Mucosa of descending colon (tissue), 3 donors: Measurements from ENCODE around the gene TNIK. TPM values are rescaled to one million over a fixed set of nuclear protein-coding genes. Genes with fewer than 3 reads are reported as not detected.

Experiments used
- ATAC-seq: fragments of 200-7000 bp; cut with Tn5 transposase; one replicate; pipeline ENCODE4 v1.9.1; 2020; ENCODE audit warnings: mild to moderate bottlenecking, moderate library complexity
- DNase-seq, 3 donors: peaks; one replicate each; pipeline ENCODE4 v3.0.0-alpha.2; 2020
- H3K36me3 ChIP-seq: fragments of 200-600 bp; one replicate; pipeline ENCODE4 v1.8.0; 2021; ENCODE audit warnings: low read depth, mild to moderate bottlenecking
- H3K4me1 ChIP-seq: fragments of 200-600 bp; one replicate; pipeline ENCODE4 v1.8.0; 2021; ENCODE audit warnings: low read depth, mild to moderate bottlenecking
- H3K4me3 ChIP-seq: fragments of 200-600 bp; one replicate; pipeline ENCODE4 v1.8.0; 2021; ENCODE audit warnings: mild to moderate bottlenecking
- H3K9me3 ChIP-seq: fragments of 200-600 bp; one replicate; pipeline ENCODE4 v1.8.0; 2021; ENCODE audit warnings: mild to moderate bottlenecking
- CTCF ChIP-seq: fragments of 200-600 bp; IDR thresholded peaks from one replicate; pipeline ENCODE4 v1.8.0; 2022; ENCODE audit warnings: antibody characterized with exemption, mild to moderate bottlenecking
- intact Hi-C, 2 donors: fragments of 100-400 bp; cut with DNase I in 1 of 2; cut with micrococcal nuclease in 1 of 2; formaldehyde crosslinking; loops; one replicate each; pipeline versions ENCODE4 v1.11.0 to v1.11.1; 2022; cut with DNase I, micrococcal nuclease
- total RNA-seq, 3 donors: library from RNA; stranded (reverse); fragmentation: NEBNext Ultra II Directional in 2 of 3; extraction: Animal tissue kit (Norgen Biotek cat#: 25700) in 2 of 3; gene quantifications; one replicate each; pipeline versions ENCODE4 v1.2.1 to v1.2.4, GENCODE V29; 2021 to 2023
- donor health status: DM: no; HTN: no; CAD: no; lungs with moderate emphysema.
- donor health status: DM: no; HTN: no; CAD: no.
- donor health status: DM: no; HTN: yes; CAD: no.

TNIK gene
- total RNA-seq, 3 donors from 2014 or later = 27.2 to 33.0 (median 28.0) TPM

- H3K36me3 ChIP-seq = no peaks in the 10 kb centered on the region
- no peaks in the 10 kb centered on the region for H3K4me1 ChIP-seq
- H3K9me3 ChIP-seq = no peaks in the 10 kb centered on the region
- no peak for DNase-seq
- TF ChIP-seq CTCF = no peak
- ATAC-seq = no peak
- no peak overlapping the region for H3K4me3 ChIP-seq
- intact Hi-C loops = no loop called here
Observed at GRCh38 chr3:171279972-171280371, 180.2 kb downstream of the TNIK start.

GRCh38 chr3:171278299-171278590, 182.0 kb downstream of the TNIK start:
- intact Hi-C loops = no loop called here
- H3K4me3 ChIP-seq = no peak overlapping the region
- no peaks in the 10 kb centered on the region for H3K36me3 ChIP-seq
- no peaks in the 10 kb centered on the region for H3K4me1 ChIP-seq
- DNase-seq (no peak), ATAC-seq (no peak)
- H3K9me3 ChIP-seq = no peaks in the 10 kb centered on the region
- no peak for TF ChIP-seq CTCF

- ATAC-seq = no peak
- Histone ChIP-seq H3K9me3 (no peaks in the 10 kb centered on the region), H3K36me3 (no peaks in the 10 kb centered on the region), H3K4me3 (no peak overlapping the region), H3K4me1 (no peaks in the 10 kb centered on the region)
- intact Hi-C loops = no loop called here
- no peak for TF ChIP-seq CTCF
- no peak for DNase-seq
Observed at GRCh38 chr3:171277456-171278298, 182.5 kb downstream of the TNIK start.

- ATAC-seq = no peak
- H3K36me3 ChIP-seq = no peaks in the 10 kb centered on the region
Observed at GRCh38 chr3:171276923-171277322, 183.3 kb downstream of the TNIK start.

GRCh38 chr3:171274222-171274621, 186.0 kb downstream of the TNIK start:
- TF ChIP-seq CTCF = no peak
- intact Hi-C loops = no loop called here
- H3K36me3 ChIP-seq = no peaks in the 10 kb centered on the region
- DNase-seq (no peak), ATAC-seq (no peak)
- H3K4me3 ChIP-seq = no peak overlapping the region
- H3K4me1 ChIP-seq = no peaks in the 10 kb centered on the region
- H3K9me3 ChIP-seq = no peaks in the 10 kb centered on the region

More at GRCh38 chr3:171276923-171277322, 183.3 kb downstream of the TNIK start:
- DNase-seq = no peak
- TF ChIP-seq CTCF = no peak
- Histone ChIP-seq H3K4me1 (no peaks in the 10 kb centered on the region), H3K9me3 (no peaks in the 10 kb centered on the region), H3K4me3 (no peak overlapping the region)
- intact Hi-C loops = no loop called here
